ENCODE results near the gene SEPTIN12. TPM values are rescaled to one million over a fixed set of nuclear protein-coding genes. Genes with fewer than 3 reads are reported as not detected.

The SEPTIN12 gene
- total and polyA plus RNA-seq, 10 of the 15 experiments (the other 5 are each of a cell fraction or from before 2014, with no cell fraction given) = not detected

- DNase-seq (ENCODE audit: low read depth, low spot score) (no peak), ATAC-seq (no peak), FAIRE-seq (no peak)
- no peak for TF ChIP-seq NR2C2 (IDR thresholded peaks at IDR 0.05; ENCODE audit: borderline replicate concordance, control insufficient read depth, insufficient read length, low read depth)
- no peak for TF ChIP-seq IRF4 (IDR thresholded peaks at IDR 0.05; ENCODE audit: low read depth, low read length)
- TF ChIP-seq ZSCAN29 (IDR thresholded peaks at IDR 0.05) = no peak
- TF ChIP-seq GABPA (IDR thresholded peaks at IDR 0.05; ENCODE audit: low read depth) = no peak
- no peak for TF ChIP-seq CUX1 (IDR thresholded peaks at IDR 0.05; ENCODE audit: insufficient replicate concordance, low read depth, low read length)
- no peak for TF ChIP-seq SPI1 (IDR thresholded peaks at IDR 0.05; ENCODE audit: borderline replicate concordance, insufficient read depth, low read depth, low read length)
- TF ChIP-seq PML (IDR thresholded peaks at IDR 0.05; ENCODE audit: low read length) = no peak
- no peak for TF ChIP-seq CEBPB (IDR thresholded peaks at IDR 0.05; ENCODE audit: borderline replicate concordance in 1 of 2, low read depth in 2 of 2, low read length in 2 of 2)
- TF ChIP-seq CBX5 (IDR thresholded peaks at IDR 0.05; ENCODE audit: low read depth) = no peak
- no peak for TF ChIP-seq MEF2A (IDR thresholded peaks at IDR 0.05; ENCODE audit: insufficient read depth, low read depth, low read length)
- no peak for TF ChIP-seq SMARCA5 (IDR thresholded peaks at IDR 0.05)
- no peak for TF ChIP-seq NR2F1 (conservative IDR thresholded peaks at IDR 0.05)
- no peak for TF ChIP-seq SMAD5 (IDR thresholded peaks at IDR 0.05; ENCODE audit: low read depth)
- TF ChIP-seq TBL1XR1 (IDR thresholded peaks at IDR 0.05; ENCODE audit: low read depth, low read length) = no peak
- no peak for TF ChIP-seq KDM1A (IDR thresholded peaks at IDR 0.05; ENCODE audit: borderline replicate concordance)
- no peak for TF ChIP-seq BCL3 (IDR thresholded peaks at IDR 0.05; ENCODE audit: borderline replicate concordance, insufficient read depth, low read depth, low read length, poor library complexity, severe bottlenecking)
- TF ChIP-seq ZNF274 (IDR thresholded peaks at IDR 0.05; ENCODE audit: insufficient read depth, insufficient read length) = no peak
- no peak for TF ChIP-seq BRCA1 (IDR thresholded peaks at IDR 0.05; ENCODE audit: low read depth, low read length)
- Histone ChIP-seq H3K4me3 (no peak overlapping the region), H3K4me1 (ENCODE audit: control insufficient read depth, insufficient read depth, low read length) (peaks cover 10% of the 10 kb centered on the region), H4K20me1 (ENCODE audit: control insufficient read depth, insufficient read depth) (no peaks in the 10 kb centered on the region), H3K79me2 (ENCODE audit: control insufficient read depth, insufficient read depth, low read length) (no peaks in the 10 kb centered on the region), H3K9ac (ENCODE audit: control insufficient read depth, insufficient read depth, low read length) (no peak overlapping the region), H3K27me3 (replicated peaks in 1 of 2; ENCODE audit: control insufficient read depth in 2 of 2, insufficient read depth in 2 of 2, low read length in 1 of 2) (no peaks in the 10 kb centered on the region), H3K4me2 (ENCODE audit: control insufficient read depth, insufficient read depth) (no peak overlapping the region), H3K9me3 (replicated peaks; ENCODE audit: control insufficient read depth, insufficient read depth, low read length) (no peaks in the 10 kb centered on the region), H3K27ac (ENCODE audit: control insufficient read depth, insufficient read depth) (no peak overlapping the region), H3K36me3 (ENCODE audit: control insufficient read depth in 2 of 2, insufficient read depth in 2 of 2, low read length in 1 of 2) (peaks cover 28 to 37% of the 10 kb centered on the region in 2 experiments), H2AFZ (ENCODE audit: control insufficient read depth, low read depth, low read length) (no peak overlapping the region)
- no TSS peak for BruUV-seq (replicated peaks)
- WGBS (ENCODE audit: insufficient coverage, insufficient replicate concordance, low lambda C conversion rate, missing lambda C conversion rate) = 100% methylated on average over 8 of the region's 8 CpGs
- intact Hi-C loops (cut with micrococcal nuclease; ENCODE audit: unreplicated experiment) (no loop called here), in situ Hi-C loops (cut with MboI) (no loop called here)
- SMC1A ChIA-PET (ENCODE audit: uncharacterized antibody, unreplicated experiment) = interaction anchor here (1.8 kb wide), 1 partner anchor 29 kb away, joined by 5 read pairs; the partner anchor contains the start of gene ROGDI
- CTCF ChIA-PET = no interaction called here
- RAD21 ChIA-PET (ENCODE audit: unreplicated experiment) = no interaction called here
- POLR2A ChIA-PET = interaction anchor here (0.5 kb wide), 1 partner anchor 14 kb away, joined by 6 read pairs; no protein-coding TSS in a partner anchor
Measured at GRCh38 chr16:4831616-4832015, 43.5 kb upstream of the SEPTIN12 start.
